HG03442 (cell line): ENCODE data around the gene ALK.

Source experiments
- ATAC-seq: cut with Tn5 transposase; IDR thresholded peaks from one replicate; pipeline ENCODE4 v1.9.1; 2021; ENCODE audit warnings: mild to moderate bottlenecking, moderate library complexity; ENCODE audit not compliant: unreplicated experiment

Gene ALK

DNA sequence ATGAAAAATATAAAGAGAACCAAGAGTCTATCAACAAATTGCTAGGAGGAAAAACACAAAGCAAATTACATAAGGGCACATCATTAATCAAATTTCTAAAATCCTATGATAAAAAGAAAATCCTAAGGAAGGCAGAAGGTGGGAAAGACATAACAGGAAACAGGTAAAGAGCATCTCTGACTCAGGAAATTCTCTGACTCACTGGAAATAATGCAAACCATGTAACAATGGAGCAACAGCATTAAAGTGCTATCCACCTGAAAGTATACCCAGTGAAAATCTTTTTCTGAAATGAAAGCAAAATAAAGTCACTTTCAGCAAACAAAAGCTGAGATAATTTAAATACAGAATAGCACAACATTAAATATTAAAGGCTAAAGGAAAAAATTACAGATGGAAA is 10.9 kb downstream of the ALK start:
- ATAC-seq, result no peak

DNA sequence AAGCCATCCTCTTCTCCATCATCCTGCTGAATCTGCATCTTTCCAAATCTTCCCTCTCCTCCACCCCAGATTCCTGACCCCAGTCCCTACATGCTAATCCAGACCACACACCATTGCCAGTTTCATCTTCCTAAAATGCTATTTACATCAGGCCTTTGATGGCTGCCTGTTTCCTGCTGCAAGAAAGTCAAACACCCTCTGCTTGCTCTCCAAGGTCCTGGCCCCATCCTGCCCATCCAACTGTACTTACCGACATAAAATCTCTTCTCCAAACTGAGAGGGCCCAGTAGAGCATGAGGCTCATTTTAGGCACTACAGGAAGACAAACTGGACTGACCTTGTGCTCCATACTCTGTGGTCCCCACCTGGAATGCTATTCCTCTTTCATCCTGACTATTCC is 19.0 kb downstream of the ALK start:
- ATAC-seq, result no peak

DNA sequence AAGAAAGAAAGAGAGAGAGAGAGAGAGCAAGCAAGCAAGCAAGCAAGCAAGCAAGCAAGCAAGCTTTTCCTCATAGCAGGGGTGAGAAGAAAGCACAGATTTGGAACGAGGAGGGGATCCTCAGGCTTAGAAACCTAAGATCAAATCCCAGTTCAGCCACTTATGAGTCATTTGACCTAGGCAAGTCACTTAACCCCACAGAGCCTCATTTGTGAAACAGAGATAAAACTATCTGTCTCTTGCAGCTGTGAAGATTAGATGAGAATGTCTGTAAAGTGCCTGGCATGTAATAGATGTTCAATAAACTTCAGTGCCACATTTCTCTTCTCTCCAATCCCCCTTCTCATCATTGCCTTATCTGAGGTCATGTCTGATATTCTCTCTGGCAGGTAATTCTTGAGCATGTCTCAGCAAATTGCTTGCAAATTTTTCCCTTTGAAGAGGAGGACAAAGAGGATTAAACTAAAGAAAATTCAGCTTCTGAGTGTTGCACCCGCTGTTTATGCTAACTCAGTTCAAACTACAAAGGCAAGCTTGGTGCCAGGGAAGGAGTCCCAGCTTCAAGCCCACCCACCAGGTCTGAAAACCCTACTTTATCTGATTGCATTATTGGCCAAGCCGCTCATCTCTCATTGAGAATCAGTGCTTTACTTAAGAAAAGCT is 20.3 kb downstream of the ALK start:
- ATAC-seq, result no peak

DNA sequence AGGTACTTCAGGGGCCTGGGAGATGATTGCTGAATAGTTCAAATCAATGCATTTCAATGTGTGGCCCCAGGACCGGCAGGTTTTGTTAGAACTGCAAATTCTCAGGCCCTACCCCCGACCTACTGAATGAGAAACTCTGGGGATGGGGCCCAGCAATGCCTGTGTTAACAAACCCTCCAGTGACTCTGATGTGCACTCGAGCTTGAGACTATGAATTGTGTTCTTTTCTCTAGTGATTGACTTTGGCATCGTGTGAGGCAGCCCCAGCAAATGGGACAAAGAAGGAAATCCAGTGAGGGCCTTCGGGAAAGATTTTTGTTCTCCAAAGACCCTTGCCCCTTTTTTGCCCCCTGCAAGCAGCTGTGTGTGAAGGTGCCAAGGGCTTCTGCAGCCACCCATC is 22.4 kb downstream of the ALK start:
- no peak for ATAC-seq

DNA sequence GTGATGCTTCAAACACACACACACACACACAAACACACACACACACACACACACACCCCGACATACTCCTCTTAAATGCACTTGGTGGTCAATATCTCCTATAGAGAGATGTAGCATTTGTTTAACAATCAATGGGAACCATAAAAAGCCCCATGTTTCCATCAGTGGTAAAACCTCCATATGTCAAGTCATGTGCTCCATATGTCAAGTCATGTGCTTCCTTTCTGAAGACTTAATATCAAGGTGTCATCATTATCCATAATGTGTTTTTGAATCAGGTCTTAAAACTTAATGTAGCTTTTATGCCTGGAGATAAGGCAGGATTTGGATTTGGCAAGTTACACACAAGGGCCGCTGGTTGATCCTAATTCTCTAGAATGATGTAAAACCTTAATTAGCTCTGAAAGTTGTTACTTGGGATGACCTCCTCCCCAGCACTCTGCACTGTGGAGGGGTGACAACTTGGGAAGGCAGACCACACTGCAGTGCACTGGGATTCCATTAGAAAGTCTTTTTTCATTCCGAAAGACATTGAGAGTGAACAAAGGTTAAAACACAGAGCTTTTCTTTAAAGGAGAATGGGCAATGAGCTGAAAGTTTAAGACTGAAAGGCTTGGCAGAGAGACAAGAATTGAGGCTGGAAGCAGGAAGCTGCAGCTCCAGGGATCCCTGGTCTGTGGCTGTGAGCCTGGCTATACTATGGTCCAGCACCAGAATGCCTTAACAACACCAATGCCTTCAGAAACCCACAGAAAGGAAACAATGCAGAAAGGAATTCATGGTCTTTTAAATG is 26.4 kb downstream of the ALK start:
- ATAC-seq, result no peak

DNA sequence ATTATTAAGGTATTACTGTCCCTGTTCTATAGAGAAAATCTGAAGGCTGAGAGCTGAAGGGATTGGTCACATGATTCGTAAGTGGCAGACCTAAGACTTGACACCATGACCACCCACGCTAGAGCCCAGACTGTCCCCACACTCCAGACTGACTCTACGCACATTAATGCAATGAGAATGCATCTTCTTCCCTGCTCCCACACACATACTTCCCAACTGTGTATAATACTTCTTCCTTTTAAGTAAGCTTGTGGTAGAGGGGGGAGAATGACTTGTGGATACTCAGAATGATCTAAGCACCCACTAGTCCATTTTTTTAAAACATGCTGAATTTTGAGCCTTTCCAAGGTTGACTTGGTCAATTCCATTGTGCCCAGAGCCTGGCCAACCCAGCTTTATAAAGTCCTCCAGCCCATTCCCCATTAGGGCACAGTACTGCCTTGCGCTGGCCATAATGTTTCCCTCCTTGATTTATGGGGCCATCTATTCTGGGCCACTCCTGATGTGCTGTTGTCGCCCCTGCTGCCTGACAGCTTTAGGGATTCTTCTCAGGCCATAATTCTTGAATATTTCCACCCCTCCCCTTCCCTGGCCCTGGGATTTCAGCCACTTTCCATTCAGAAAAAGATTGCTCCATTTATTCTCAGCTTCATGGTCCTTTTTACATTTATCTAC is 28.7 kb downstream of the ALK start:
- ATAC-seq, result no peak

DNA sequence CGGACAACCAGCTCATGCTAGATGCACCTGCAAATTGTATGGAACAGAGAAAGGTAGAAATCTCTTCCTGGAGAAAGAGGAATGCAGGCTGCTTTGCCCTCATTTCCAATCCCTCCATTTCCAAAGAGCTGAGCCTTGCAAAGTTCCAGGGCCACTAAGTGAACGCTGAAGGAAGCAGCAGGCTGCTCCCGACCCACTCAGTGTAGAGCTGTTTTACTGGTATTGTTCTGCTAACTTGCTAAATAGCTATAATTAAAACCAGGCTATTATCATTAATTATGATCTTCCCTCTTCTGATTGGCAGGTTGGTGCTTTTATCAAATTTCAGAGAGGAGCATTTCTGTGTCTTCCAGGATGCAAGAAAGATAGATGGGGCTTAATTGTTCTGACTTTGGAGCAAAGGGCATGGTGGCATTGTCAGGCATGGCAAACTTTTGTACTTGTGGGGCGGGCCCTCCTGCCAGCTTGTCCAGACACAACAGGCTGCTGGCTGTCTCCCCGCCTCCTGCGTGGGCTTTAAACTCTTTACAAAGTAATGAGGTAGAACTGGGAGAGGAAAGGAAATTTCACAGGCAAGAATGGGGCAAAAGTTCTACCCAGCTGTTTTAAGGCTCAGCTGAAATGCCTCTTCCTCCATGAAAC is 40.2 kb downstream of the ALK start:
- ATAC-seq, result no peak

DNA sequence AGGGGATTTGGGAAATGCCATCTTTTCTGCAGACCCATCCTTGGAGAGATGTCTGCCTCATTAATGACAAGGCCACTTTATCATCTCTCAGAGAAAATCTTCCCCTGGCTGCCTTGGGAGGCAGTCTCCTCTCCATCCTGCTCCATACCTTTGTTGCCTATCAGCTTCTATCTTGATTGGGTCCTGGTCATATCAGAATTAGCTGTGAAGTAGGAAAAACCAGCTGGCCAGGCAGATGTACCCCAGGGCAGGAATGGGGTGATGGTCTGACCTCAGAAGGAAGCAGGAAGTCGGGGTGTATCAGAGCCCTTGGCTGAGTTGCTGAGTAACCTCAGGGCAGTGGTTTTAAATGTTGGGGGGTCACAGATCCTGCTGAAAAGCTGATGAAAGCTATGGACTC is 41.3 kb downstream of the ALK start:
- no peak for ATAC-seq

DNA sequence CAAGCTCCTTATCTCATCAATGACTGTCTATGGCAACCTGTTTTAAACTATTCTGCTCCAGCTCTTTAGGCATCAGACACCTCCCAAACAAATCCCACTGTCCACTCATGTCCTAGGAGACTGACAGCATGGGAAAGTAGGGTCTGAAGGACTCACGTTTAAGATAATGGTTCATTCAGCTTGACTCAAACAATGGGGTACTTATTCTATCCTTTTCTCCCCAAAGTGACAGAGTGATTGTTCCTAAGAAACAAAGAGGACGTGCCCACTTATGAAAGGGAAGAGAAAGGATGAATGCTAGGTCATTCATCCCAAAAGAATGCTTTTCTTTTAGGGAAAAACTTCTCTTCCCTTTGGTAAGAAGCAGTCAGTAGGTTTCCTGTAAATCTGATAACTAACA is 41.9 kb downstream of the ALK start:
- no peak for ATAC-seq

DNA sequence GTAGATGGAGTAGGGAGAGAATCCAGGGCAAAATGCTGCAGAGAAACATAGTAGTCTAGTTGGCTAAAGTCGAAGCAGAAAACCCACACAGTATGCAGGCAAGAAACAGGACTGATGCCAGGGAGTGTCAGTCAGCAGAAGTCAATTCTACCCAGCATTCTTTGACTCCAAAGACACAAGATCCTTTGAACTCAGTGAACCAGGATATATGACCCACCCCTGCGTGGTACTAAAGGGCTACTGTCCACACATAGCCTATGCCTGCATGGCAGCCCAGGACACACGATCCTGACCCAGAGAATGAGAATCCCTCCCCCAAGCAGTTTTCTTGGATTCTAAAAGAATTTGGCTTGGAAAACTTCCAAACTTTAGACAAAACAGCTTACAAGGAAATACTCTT is 42.5 kb downstream of the ALK start:
- no peak for ATAC-seq

DNA sequence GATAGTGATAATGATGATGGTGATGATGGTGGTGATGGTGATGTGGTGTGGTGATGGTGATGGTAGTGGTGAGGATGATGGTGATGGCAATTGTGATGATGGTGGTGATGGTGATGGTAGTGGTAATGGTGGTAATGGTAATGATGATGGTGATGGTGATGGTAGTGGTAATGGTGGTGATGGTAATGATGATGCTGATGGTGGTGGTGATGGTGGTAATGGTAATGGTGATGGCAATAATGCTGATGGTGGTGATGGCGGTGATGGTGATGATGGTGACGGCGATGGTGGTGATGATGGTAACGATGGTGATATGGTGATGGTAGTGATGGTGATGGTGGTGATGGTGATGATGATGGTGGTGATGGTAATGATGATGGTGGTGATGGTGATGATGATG is 45.0 kb downstream of the ALK start:
- no peak for ATAC-seq

DNA sequence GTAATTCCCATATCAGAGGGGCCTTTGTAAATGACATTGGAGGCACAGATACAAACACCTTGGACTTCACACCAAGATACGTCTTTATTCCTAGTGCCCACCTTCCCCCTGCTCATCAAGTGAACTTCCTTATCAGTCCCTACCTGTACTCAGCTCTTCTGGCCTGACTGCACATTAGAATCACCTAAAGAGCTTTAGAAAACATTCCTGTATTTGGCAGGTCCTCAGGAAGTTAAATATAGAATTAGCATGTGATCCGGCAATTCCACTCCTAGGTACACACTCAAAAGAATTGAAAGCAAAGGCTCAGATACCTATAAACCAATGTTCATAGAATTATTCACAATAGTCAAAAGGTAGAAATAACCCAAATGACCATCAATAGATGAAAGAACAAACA is 46.6 kb downstream of the ALK start:
- ATAC-seq, result no peak

DNA sequence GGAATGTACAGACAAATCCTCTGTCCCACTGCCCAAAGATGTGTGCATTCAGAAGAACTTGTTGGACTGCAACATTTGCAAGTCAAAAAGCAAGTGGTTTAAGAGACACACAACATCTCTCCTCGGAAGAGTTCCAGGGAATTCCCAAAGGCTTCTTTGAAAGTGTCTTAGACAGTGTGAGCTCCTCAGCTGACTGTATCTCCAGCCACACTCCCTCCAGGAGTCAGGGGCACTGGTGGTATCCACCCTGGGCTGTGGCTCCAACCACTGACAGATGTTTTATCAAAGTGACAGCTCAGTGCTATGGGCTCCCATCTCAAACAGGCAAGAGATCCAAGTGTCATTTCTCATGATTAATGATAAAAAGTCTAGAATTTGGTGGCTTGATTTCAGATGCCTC is 48.5 kb downstream of the ALK start:
- ATAC-seq, result no peak

DNA sequence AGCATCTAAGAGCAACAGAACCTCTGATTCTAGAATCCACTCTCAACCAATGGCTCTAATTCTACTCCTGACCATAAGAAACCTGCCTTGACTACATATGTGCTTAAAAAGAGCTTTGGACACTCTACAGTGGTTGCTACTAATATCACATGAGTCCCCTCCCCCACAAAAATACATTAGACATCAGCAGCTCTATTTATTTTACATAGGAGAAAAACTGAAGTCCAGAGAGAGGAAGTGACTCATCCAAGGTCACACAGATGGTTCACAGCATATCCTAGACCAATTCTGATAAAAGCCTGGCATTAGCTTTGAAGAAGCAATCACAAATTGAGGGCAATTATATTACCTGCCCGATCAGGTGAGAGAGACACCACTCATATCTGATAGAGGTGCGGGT is 49.8 kb downstream of the ALK start:
- ATAC-seq, result no peak

DNA sequence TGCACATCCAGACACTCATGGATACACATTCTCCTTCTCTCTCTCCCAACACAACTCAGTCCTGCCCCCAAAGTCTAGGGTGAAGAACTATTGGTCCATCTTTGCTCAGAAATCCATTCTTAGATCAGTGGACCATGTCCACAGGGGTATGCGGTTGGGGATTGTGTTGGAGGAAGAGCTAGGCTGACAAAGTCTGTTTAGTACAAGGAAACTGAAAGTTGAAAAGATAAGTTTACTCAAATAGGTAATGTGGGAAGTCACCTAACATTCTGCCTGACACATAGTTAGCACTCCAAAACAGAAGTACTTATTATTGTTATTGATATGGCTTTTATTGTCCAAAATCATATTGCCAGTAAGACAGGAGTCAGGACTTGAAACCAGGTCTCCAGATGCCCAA is 55.9 kb downstream of the ALK start:
- ATAC-seq, result no peak

DNA sequence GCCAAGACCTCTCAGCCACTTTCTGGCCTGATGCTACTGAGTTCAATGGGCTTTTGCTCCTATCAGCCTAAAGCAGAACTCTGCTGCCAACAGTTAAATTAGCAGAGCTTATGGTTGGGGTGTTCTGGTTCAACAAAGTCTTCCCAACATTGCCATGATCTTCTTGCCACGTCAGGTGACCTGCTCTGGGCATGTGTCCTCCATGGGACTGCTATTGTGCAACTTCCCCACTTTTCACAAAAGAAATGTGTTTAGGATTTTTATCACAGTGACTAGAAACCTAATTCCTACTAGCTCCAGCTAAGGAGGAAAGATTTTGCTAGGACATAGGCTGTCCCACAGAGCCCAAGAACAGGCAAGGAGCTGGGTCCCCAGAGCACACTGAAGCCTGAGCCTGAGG is 56.4 kb downstream of the ALK start:
- no peak for ATAC-seq

DNA sequence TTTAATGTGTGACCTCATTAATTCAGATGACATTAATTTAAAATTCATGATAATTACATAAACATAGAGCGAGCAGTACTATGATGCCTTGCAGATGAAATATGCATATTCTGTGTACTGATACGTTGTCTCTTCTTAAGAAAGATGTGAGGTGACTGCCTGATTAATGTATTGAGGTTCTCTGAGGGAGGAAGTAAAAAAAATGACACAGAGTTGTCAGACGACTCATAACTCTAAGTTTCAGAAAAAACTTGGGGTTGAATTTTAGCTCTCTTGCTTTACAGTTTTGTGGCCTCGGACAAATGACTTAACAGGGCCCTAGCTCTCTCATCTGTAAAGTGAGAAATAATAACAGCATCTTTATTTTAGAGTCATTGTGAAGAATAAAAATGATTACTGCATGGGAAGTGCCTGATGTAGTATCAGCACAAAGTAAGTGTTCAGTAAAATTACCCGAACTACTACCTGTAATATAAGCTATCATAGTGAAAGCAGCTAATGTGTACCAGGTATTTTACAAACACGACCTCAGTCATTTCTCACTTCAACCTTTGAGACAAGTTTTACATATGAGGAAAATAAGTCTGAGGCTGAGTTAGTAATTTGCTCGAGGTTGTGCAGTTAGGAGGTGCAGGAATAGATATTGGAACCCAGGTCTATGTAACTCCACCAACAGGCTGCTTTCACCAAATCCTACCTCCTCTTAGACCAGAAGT is 65.3 kb downstream of the ALK start:
- ATAC-seq, result no peak

DNA sequence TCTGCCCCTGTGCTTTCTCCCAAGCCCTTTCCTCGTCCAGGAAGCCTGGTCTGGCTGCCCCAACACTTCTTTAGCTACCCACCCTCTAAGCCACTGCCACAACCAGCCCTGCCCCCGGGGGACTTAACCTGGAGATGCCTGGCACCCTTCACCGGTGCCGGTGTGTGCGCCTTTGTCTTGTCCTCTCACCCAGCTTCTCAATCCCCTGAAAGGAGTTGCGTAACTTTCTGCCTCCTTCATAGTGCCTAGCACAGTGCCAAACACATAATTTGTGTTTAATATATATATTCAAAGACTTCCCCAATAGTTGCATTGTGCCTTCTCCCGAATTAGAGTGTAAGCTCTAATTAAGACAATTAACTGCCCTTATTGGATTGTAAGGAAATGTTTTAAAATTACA is 70.6 kb downstream of the ALK start:
- no peak for ATAC-seq

DNA sequence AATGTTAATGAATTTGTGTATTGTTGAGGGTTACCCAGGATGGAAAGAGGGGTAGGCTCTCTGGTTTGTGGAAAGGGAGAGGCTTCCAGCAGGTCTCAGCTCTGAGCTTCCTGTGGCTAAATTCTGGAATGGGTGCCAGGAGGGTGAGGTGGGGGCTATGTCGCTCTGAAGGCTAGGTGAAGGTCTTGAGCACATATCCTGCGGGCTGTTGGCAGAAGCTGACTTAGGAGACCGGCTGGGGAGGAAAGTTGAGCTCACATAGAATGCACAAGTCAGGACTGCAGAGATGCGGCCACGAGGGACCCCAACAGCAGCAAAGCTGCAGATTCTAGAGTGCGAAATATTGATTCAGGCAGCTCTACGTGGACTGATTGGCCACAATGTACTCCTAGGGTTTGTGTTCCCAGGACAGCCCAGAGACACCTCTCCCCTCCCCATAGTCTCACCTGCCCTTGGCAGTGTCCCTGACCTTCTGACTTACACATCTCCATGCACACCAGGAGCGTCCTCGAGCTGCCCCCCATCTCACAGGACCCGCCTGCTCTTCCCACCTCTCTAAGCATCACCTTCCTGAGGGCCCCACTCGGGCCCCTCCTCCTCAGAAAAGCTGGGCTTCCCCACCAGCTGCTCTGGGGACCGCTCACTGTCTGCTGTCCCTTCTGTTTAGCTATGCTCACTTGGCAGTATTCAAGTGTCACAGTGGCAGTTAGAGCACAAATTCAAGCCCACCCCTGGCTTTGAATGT is 72.6 kb downstream of the ALK start:
- no peak for ATAC-seq

DNA sequence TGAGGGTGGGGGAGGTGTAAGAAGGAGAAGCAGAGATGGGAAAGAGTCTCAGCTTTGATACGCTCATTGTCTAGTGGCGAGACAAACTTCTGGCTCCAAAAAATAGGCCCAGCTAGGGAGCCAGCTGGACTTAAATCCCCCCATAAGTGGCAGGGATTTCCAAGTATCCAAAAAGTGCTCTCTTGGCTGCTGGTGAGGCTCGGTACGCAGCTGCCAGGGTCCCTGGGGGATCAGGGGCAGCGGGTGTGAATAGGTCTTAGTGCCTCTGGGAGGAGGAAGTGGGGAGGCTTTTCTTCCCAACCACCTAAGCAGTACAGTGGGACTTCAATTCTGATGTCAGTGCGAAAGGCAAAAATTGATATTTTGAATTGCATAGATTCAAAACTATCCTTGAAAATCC is 73.5 kb downstream of the ALK start:
- no peak for ATAC-seq
